Neutrophil (primary cell): ENCODE data around the gene PLEK.
"Not testable (repeated sequence)": the region's sequence is repeated elsewhere in the genome, so short reads cannot be mapped to it uniquely, and the experiment has no call there.

ENCODE experiments used
- H3K27ac ChIP-seq: fragments of 200-600 bp; sonication (generic); 2 replicates; pipeline ENCODE4 v1.5.1; 2016; ENCODE audit warnings: mild to moderate bottlenecking, moderate library complexity
- H3K27me3 ChIP-seq: fragments of 200-600 bp; sonication (generic); 2 replicates; pipeline ENCODE4 v1.6.0; 2016; ENCODE audit warnings: mild to moderate bottlenecking
- H3K36me3 ChIP-seq: fragments of 200-600 bp; sonication (generic); 2 replicates; pipeline ENCODE4 v1.5.1; 2017
- H3K4me1 ChIP-seq, 2 experiments: fragments of 200-600 bp in 1 of 2; sonication (generic) in 1 of 2; 1 replicate in 1 of 2; 2 replicates in 1 of 2; pipeline versions ENCODE4 v1.5.1 to v1.6.1; 2013 to 2016; ENCODE audit warnings: low read depth in 1 of 2, low read length in 1 of 2, mild to moderate bottlenecking in 1 of 2, moderate library complexity in 1 of 2; ENCODE audit not compliant: control insufficient read depth in 1 of 2, insufficient read depth in 1 of 2
- H3K4me3 ChIP-seq, 2 experiments: fragments of 200-600 bp in 1 of 2; sonication (generic) in 1 of 2; 1 replicate in 1 of 2; 2 replicates in 1 of 2; pipeline ENCODE4 v1.5.1; 2013 to 2016; ENCODE audit warnings: low read depth in 1 of 2, low read length in 1 of 2, mild to moderate bottlenecking in 1 of 2, moderate library complexity in 1 of 2
- H3K9me3 ChIP-seq: fragments of 200-600 bp; sonication (generic); 2 replicates; pipeline ENCODE4 v1.5.1; 2016
- CTCF ChIP-seq: fragments of 200-600 bp; sonication (generic); IDR thresholded peaks from 2 replicates; pipeline ENCODE4 v1.5.1; 2016; ENCODE audit warnings: antibody characterized with exemption

PLEK gene

DNA sequence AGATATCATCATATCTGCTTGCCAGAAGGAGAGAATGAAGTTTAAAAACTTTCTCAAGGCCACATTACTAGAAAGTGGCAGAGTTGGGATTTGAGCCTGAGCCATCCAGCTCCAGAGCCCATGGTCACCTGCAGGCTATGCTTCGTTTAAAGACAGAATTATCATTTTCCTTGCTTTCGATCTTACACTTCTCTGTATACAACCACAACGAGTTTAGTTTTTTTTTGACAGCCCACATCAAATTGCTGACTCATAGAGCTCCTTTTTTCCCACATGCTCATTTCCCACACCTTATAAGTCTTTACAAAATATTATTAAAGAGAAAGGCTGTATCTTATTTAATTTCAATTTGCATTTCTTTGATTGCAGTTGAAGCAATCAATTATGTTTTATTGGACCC, 6.5 kb downstream of the PLEK start:
- Histone ChIP-seq H3K27ac (peak overlapping the region; percentile 97), H3K4me3 (peak overlapping the region; percentile 96 to 98), H3K4me1 (peaks cover 91 to 94% of the 10 kb centered on the region in 2 experiments), H3K36me3 (peaks cover 39% of the 10 kb centered on the region), H3K27me3 (no peaks in the 10 kb centered on the region), H3K9me3 (no peaks in the 10 kb centered on the region)
- TF ChIP-seq CTCF, result no peak

DNA sequence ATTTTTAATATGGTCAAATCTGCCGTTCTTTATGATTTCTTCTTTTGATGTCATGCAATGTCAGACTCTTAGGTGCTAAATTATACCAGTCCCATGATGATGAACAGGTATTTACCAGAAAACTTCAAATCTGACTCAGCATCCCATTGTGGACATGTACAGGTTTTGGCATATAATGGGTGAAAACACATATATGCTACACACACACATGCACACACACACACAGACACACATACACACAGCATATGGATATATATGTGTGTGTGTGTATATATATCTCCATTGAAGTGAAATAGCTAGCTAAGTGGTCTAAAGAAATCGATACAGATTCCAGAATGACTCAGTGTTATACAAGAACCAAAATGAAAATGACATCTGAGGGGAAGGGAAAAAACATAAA, 7.4 kb downstream of the PLEK start:
- Histone ChIP-seq H3K4me3 (peak overlapping the region in 1 of 2 experiments; percentile 96), H3K27me3 (no peaks in the 10 kb centered on the region), H3K9me3 (no peaks in the 10 kb centered on the region), H3K4me1 (peaks cover 95 to 98% of the 10 kb centered on the region in 2 experiments), H3K36me3 (peaks cover 39% of the 10 kb centered on the region), H3K27ac (peak overlapping the region; percentile 97)
- no peak for TF ChIP-seq CTCF

- TF ChIP-seq CTCF, result no peak
These were observed 9.1 kb downstream of the PLEK start for GRCh38 chr2:68374184-68374583.

DNA sequence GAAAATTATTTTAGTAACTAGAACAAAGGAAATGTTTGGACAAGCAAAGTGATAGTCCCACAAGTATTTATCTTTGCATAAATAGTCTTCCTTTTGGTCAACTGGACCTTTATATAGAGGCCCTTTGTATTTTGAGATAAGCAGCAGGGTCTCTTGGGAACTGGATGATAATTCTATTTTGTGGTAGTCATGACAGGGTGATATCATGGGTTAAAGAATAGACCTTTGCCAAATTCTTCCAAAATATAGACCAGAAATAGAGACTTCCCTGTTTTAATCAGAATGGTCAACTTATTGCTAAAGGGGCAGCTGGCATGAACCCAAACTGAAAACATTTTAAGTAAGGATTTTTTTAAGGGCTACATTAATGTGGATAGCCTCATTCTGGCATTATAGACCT, 10.5 kb downstream of the PLEK start:
- Histone ChIP-seq H3K27ac (peak overlapping the region; percentile 59), H3K4me1 (peaks cover 78 to 86% of the 10 kb centered on the region in 2 experiments), H3K4me3 (no peak overlapping the region), H3K27me3 (no peaks in the 10 kb centered on the region), H3K36me3 (peaks cover 53% of the 10 kb centered on the region), H3K9me3 (no peaks in the 10 kb centered on the region)
- no peak for TF ChIP-seq CTCF

More at GRCh38 chr2:68374184-68374583, 9.1 kb downstream of the PLEK start:
- H3K27me3 ChIP-seq, result no peaks in the 10 kb centered on the region
- H3K4me3 ChIP-seq, result no peak overlapping the region
- peak overlapping the region; percentile 59 for H3K27ac ChIP-seq
- H3K9me3 ChIP-seq, result no peaks in the 10 kb centered on the region
- peaks cover 44% of the 10 kb centered on the region for H3K36me3 ChIP-seq
- H3K4me1 ChIP-seq, result peaks cover 92 to 98% of the 10 kb centered on the region in 2 experiments

GRCh38 chr2:68377137-68377780, 12.2 kb downstream of the PLEK start:
- Histone ChIP-seq H3K27me3 (no peaks in the 10 kb centered on the region), H3K4me3 (no peak overlapping the region), H3K36me3 (peaks cover 68% of the 10 kb centered on the region), H3K9me3 (no peaks in the 10 kb centered on the region), H3K4me1 (peaks cover 61 to 70% of the 10 kb centered on the region in 2 experiments), H3K27ac (peak overlapping the region; percentile 73)
- TF ChIP-seq CTCF, result no peak

GRCh38 chr2:68378779-68379178, 13.7 kb downstream of the PLEK start:
- not testable (repeated sequence) for H3K9me3 ChIP-seq, H3K27me3 ChIP-seq, H3K4me3 ChIP-seq
- Histone ChIP-seq H3K4me1 (peaks cover 52 to 57% of the 10 kb centered on the region in 2 experiments), H3K27ac (peak overlapping the region; percentile 73), H3K36me3 (peaks cover 72% of the 10 kb centered on the region)
